Heart right ventricle (tissue), 16 donors: ENCODE measurements around the gene REEP1. TPM values are rescaled to one million over a fixed set of nuclear protein-coding genes. Genes with fewer than 3 reads are reported as not detected.
A peak's percentile ranks its signal among the peaks of the same experiment; 100 is the strongest.

ENCODE experiments used
- ATAC-seq, 8 donors: fragments of 200-7000 bp; cut with Tn5 transposase; one replicate each; pipeline ENCODE4 v1.9.1; 2020; ENCODE audit warnings: mild to moderate bottlenecking in 8 of 8, moderate library complexity in 8 of 8, moderate number of reproducible peaks in 1 of 8
- DNase-seq, 2 donors: peaks; one replicate each; pipeline ENCODE4 v3.0.0-alpha.2; 2020
- H3K27ac ChIP-seq, 10 donors: fragments of 200-600 bp; sonication (generic) in 2 of 10; one replicate each; pipeline versions ENCODE4 v1.5.0 to v1.8.0; 2020 to 2022; ENCODE audit warnings: mild to moderate bottlenecking in 3 of 10
- H3K27me3 ChIP-seq, 7 donors: fragments of 200-600 bp; one replicate each; pipeline ENCODE4 v1.8.0; 2021 to 2022; ENCODE audit warnings: mild to moderate bottlenecking in 2 of 7
- H3K36me3 ChIP-seq, 9 donors: fragments of 200-600 bp; sonication (generic) in 1 of 9; one replicate each; pipeline versions ENCODE4 v1.5.0 to v1.8.0; 2020 to 2022; ENCODE audit warnings: mild to moderate bottlenecking in 2 of 9
- H3K4me1 ChIP-seq, 9 donors: fragments of 200-600 bp; sonication (generic) in 1 of 9; one replicate each; pipeline versions ENCODE4 v1.5.0 to v1.8.0; 2020 to 2022; ENCODE audit warnings: mild to moderate bottlenecking in 4 of 9
- H3K4me3 ChIP-seq, 10 donors: fragments of 200-600 bp; sonication (generic) in 2 of 10; one replicate each; pipeline versions ENCODE4 v1.5.0 to v1.8.0; 2020 to 2022; ENCODE audit warnings: mild to moderate bottlenecking in 7 of 10, moderate library complexity in 2 of 10
- H3K9me3 ChIP-seq, 11 donors: fragments of 200-600 bp in 10 of 11; sonication (generic) in 2 of 11; one replicate each; pipeline versions ENCODE4 v1.5.0 to v1.8.0; 2013 to 2022; ENCODE audit warnings: mild to moderate bottlenecking in 2 of 11, control low read depth in 1 of 11, moderate library complexity in 1 of 11
- CTCF ChIP-seq, 9 donors: fragments of 200-600 bp; sonication (generic) in 2 of 9; IDR thresholded peaks; one replicate each; pipeline versions ENCODE4 v1.5.0 to v1.8.0; 2021 to 2022; ENCODE audit warnings: antibody characterized with exemption in 9 of 9, mild to moderate bottlenecking in 5 of 9, moderate library complexity in 1 of 9
- WGBS, 2 donors: extraction: QIAGEN DNeasy Blood & Tissue Kit; methylation state at CpG; one replicate each; pipeline ENCODE4 v1.1.7; 2013; ENCODE audit warnings: inconsistent platforms in 1 of 2; 5-methylcytosine and 5-hydroxymethylcytosine counted together
- intact Hi-C, 10 donors: fragments of 100-400 bp; cut with DNase I; formaldehyde crosslinking; loops; one replicate each; pipeline versions ENCODE4 v1.11.1 to v1.14.2; 2022
- polyA plus RNA-seq, 2 donors: library from polyadenylated mRNA; stranded (reverse); fragments of 200-250 nt; gene quantifications; one replicate each; pipeline ENCODE4 v1.2.3, GENCODE V29; 2013
- total RNA-seq, 10 donors: library from RNA; stranded (reverse); fragmentation: NEBNext Ultra II Directional in 3 of 10; extraction: Animal tissue kit (Norgen Biotek cat#: 25700) in 3 of 10; gene quantifications; one replicate each; pipeline versions ENCODE4 v1.2.1 to v1.2.4, GENCODE V29; 2021 to 2023
- donor health status: Arrhythmogenic right ventricular cardiomyopathy.
- donor health status: ischemic (EF 13 %, LVEDD 7.1; RV severe dilation, severe dysfunction).
- donor health status: healthy with polysubstance abuse.
- donor health status: DM: no; HTN: yes; CAD: no.
- donor health status: DM: no; HTN: no; CAD: no.
- donor health status: ischemic (EF 25% LVEDD 6.9; RV normal size, moderate dysfunction).
- donor health status: ischemic (EF 25% LVEDD 5.7; RV mildly dilated, moderate dysfunction).
- donor health status: healthy.
- donor health status: DM: yes; HTN: yes; CAD: no.
- donor health status: Ischemic cardiomyopathy.
- donor health status: ischemic (EF 35%, LVEDD 5.7; RV mildly dilated, moderate dysfunction).
- donor health status: nonischemic (EF 11% LVEDD 7.7; RV severe dilation, severe dysfunction).
- donor health status: DM: yes; HTN: yes; CAD: no.
- donor health status: PGD.
- donor health status: ischemic (EF 29% LVEDD 5.4; RV normal size, mild dysfunction).
- donor health status: nonischemic (EF 23%, LVEDD 6.1; RV moderate dilation, normal function).

REEP1 gene
- total and polyA plus RNA-seq, 12 donors: 15.2 to 30.5 (median 25.6) TPM

GRCh38 chr2:86218124-86218523, 119.3 kb downstream of the REEP1 start:
- no peak for TF ChIP-seq CTCF (IDR thresholded peaks at IDR 0.05)
- no peak overlapping the region for H3K27ac ChIP-seq
- DNase-seq (no peak), ATAC-seq (no peak)
- no peaks in the 10 kb centered on the region for H3K27me3 ChIP-seq
- H3K36me3 ChIP-seq: peaks cover 0 to 29% (median 1%) of the 10 kb centered on the region in 9 donors
- H3K4me3 ChIP-seq: no peak overlapping the region
- no peaks in the 10 kb centered on the region for H3K9me3 ChIP-seq
- intact Hi-C loops: loop anchor here in 1 of 10 donors (5.0 kb wide), 1 partner anchor 149 kb away; no protein-coding TSS in a partner anchor
- peaks cover 6 to 57% (median 29%) of the 10 kb centered on the region in 9 donors for H3K4me1 ChIP-seq
- WGBS, 2 donors: 88 to 93% methylated on average over 4 of the region's 4 CpGs

DNA sequence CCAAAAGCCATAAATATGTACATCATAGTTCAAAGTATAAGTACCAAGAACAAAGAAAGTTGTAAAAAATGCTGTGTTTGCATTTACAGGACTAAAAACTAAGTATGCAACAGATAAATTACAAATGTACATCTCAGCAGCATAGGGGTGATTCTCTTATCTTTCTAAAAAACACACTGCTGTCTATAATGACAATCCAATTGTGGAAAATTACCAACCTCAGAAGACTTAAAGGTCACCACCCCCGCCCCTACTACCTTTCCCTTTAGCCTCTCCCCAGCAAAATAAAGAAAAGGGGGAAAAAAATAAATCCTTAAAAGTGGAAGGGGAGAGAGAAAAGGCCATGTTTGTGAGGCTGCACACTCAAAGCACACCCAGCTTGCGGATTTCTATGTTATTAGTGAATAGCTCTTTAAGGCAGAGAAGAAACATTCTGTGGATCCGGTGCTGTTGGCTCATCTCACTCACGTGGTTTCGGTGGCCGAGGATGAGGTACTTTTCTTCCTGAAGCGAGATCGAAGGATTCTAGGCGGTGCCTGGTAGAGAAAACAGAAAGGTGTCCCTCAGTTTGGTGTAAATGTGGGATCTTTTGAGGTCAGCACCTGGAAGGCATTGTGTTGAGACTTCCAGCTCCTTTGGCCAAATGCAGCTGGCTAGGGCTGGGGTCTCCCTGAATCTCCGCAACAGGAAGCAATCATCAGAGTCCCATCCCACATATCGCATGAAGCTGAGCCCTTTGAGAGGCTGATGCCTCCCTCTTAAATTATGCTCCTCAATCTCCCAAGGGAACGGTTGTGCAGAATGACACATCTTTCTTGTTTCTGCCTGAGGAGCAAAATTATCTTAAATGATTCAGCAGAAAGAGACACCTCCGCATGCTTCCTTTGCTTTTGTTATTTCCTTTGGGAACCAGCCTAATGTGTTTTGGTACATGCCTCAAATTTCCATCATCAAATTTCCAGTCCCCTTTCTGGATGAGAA, 120.6 kb downstream of the REEP1 start:
- DNase-seq: no peak
- no peak for ATAC-seq
- H3K9me3 ChIP-seq: no peaks in the 10 kb centered on the region
- intact Hi-C loops: loop anchor here in 1 of 10 donors (5.0 kb wide), 1 partner anchor 150 kb away; no protein-coding TSS in a partner anchor
- H3K27ac ChIP-seq: peak overlapping the region in 1 of 10 donors; percentile 21
- WGBS, 2 donors: 48 to 60% methylated on average over 13 of the region's 13 CpGs
- peaks cover 0 to 41% (median 14%) of the 10 kb centered on the region in 9 donors for H3K36me3 ChIP-seq
- no peaks in the 10 kb centered on the region for H3K27me3 ChIP-seq
- peak overlapping the region in 5 of 10 donors; percentile 20 to 36 (median 29) for H3K4me3 ChIP-seq
- peaks cover 0 to 46% (median 16%) of the 10 kb centered on the region in 9 donors for H3K4me1 ChIP-seq
- TF ChIP-seq CTCF (IDR thresholded peaks at IDR 0.05): no peak

DNA sequence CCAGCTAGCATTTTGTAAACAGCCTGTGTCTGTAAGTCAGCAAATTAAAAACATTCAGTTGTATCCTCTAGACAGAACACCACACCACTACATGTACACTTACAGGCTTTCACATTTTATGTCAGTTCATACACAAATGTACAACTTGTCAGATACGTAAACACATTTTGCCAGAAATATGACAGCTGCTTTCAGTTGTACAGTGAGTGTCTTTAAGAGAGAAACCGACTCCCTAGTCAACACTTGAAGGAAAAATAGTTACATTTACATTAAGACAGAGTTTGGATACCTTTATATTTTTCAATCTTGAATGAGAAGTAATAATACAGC, 123.0 kb downstream of the REEP1 start:
- Histone ChIP-seq H3K36me3 (peaks cover 0 to 65% (median 37%) of the 10 kb centered on the region in 9 donors), H3K4me3 (no peak overlapping the region), H3K27me3 (no peaks in the 10 kb centered on the region), H3K9me3 (no peaks in the 10 kb centered on the region), H3K27ac (peak overlapping the region in 2 of 10 donors; percentile 3 to 67), H3K4me1 (peaks cover 0 to 32% (median 9%) of the 10 kb centered on the region in 9 donors)
- ATAC-seq (no peak), DNase-seq (no peak)
- TF ChIP-seq CTCF (IDR thresholded peaks at IDR 0.05): no peak
- intact Hi-C loops: no loop called here
- WGBS, 2 donors: 89 to 92% methylated on average over 2 of the region's 2 CpGs

DNA sequence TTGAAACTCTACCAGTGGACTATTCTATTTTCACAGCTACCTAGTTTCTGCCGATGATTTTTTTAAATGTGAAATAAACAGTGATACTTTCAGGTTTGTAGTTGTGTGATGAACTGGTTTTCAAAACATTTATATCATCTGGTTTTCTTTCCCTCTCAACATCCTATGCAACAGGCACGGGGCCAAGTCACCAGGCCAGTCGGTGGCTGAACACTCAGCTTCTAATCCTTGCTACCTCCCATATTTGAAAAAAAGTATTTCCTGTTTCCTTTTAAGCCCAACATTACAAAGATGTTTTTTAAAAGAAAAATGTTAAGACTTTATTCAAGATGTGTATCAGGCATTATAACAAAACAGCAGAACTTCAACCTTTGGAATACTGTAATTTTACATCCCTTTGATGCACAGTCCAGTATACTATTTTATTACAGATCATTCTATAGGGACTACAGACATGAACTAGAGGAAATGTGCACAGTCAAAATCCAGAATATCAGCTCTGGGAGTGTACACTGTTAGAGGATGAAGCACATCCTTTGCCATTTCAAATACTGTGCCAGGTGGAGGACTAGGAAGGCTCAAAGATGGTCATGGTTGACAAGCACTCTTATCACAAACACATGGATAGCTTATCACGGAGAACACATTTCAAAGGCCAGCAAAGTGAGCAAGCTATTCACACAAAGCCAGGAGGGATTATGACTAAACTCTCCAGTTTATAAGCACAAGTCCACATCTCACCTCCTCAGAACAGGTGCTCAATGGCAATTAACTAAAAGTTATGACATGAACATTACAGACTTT, 123.5 kb downstream of the REEP1 start:
- intact Hi-C loops: no loop called here
- Histone ChIP-seq H3K27me3 (no peaks in the 10 kb centered on the region), H3K4me1 (peaks cover 0 to 35% (median 9%) of the 10 kb centered on the region in 9 donors), H3K4me3 (no peak overlapping the region), H3K27ac (peak overlapping the region in 2 of 10 donors; percentile 3 to 67), H3K36me3 (peaks cover 0 to 71% (median 42%) of the 10 kb centered on the region in 9 donors), H3K9me3 (no peaks in the 10 kb centered on the region)
- ATAC-seq (peak in 1 of 8 donors; percentile 21), DNase-seq (no peak)
- TF ChIP-seq CTCF (IDR thresholded peaks at IDR 0.05): no peak
- 28 to 32% methylated on average over 4 of the region's 4 CpGs for WGBS, 2 donors
